OCI-LY7 (cell line): ENCODE results near the gene OCSTAMP.

ENCODE experiments used
- CTCF ChIP-seq: fragments of 200-600 bp; sonication (generic); conservative IDR thresholded peaks from 2 replicates; pipeline ENCODE4 v1.5.1; 2014; ENCODE audit warnings: mild to moderate bottlenecking, antibody characterized with exemption, low read length, moderate library complexity, mixed read lengths
- EZH2phosphoT487 ChIP-seq: fragments of 200-600 bp; sonication (generic); IDR thresholded peaks from 2 replicates; pipeline ENCODE4 v1.6.1; 2018; ENCODE audit warnings: low read depth, borderline replicate concordance, mild to moderate bottlenecking, mixed run types, antibody characterized with exemption, low read length, moderate library complexity, mixed read lengths

- TF ChIP-seq CTCF, result no peak
- TF ChIP-seq EZH2phosphoT487, result no peak
These were observed 38.4 kb upstream of the OCSTAMP start for GRCh38 chr20:46588532-46589511.
